HG03558 (cell line): ENCODE data around the gene SCYGR8.
"Not testable (repeated sequence)": the region's sequence is repeated elsewhere in the genome, so short reads cannot be mapped to it uniquely, and the experiment has no call there.

Experiments used
- ATAC-seq: cut with Tn5 transposase; IDR thresholded peaks from one replicate; pipeline ENCODE4 v1.9.1; 2021; ENCODE audit warnings: moderate number of reproducible peaks; ENCODE audit not compliant: unreplicated experiment; ENCODE audit errors: extremely low read depth

The SCYGR8 gene, protein sequence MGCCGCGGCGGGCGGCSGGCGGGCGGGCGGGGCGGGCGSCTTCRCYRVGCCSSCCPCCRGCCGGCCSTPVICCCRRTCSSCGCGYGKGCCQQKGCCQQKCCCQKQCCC

GRCh38 chr2:227745594-227745993 lies at the start of gene SCYGR8:
Gene SCYGR8, plus strand, starts transcription at chr2:227745894. Its CDS starts 0 bp downstream, at chr2:227745894.
- ATAC-seq: no peak

DNA sequence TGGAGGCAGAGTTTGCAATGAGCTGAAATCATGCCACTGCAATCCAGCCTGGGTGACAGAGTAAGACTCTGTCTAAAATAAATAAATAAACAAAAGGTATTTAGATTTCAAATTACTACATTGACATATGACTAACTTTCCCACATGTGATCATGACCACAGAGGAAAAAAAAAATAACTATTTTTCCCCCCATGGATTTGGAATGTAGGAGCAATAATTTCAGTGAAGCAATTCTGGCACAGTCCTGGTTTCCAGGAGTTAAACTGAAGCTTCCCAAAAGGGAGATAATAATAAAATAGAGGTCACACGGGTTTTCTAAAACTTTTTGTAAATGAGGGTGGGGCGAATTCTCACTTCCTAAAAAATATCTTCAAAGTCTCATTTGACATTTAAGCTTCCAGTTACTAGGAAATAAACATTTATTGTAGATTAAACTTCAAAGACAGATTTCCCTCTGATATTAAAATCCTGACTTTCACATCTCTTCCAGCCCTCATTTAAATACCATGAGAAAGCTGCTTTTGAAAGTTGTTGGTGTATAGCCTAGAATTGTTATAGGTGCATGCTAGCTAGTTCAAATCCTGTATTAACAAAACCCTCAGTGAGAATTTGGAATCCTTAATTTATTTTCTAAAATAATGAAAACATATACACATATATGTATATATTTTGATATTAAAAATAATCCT lies 48.6 kb upstream of the SCYGR8 start:
- no peak for ATAC-seq

DNA sequence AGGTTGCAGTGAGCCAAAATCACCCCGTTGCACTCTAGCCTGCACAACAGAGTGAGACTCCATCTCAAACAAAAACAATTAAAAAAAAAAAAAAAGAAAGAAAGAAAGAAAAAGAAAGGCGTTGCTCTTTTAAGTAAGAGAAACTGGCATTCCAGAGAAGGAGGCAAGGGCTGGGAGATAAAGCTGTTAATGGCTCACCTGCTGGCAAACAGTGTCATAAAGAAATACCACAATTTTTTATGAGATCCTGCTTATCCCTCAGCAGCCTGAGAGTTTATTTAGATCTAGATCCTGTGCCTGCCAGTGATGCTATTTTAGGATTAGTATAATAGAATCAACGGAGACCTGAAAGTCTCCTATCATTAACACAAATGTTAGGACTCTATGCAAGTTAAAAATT lies 44.1 kb upstream of the SCYGR8 start:
- ATAC-seq: no peak

GRCh38 chr2:227703280-227703732 lies 42.4 kb upstream of the SCYGR8 start:
- ATAC-seq: no peak

GRCh38 chr2:227703961-227704360 lies 41.7 kb upstream of the SCYGR8 start:
- ATAC-seq: no peak

DNA sequence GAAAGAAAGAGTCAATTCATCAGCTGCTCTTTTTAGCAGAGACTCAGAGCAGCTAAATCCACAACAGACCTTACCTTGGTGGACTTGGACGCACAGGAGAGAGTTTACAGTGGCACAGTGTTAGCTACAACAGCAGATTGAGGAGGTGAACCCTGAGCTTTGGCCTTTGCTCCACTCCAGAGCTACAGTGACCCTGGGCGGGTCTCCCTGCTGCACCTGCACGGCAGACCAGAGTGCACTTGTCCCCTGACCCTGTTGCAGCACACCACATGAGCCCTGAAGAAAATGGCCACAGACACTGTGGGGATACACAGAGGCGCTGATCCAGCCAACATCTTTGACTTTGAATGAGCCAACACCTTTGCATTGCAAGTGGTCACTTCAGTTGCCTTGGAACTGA lies 38.8 kb upstream of the SCYGR8 start:
- ATAC-seq: no peak

DNA sequence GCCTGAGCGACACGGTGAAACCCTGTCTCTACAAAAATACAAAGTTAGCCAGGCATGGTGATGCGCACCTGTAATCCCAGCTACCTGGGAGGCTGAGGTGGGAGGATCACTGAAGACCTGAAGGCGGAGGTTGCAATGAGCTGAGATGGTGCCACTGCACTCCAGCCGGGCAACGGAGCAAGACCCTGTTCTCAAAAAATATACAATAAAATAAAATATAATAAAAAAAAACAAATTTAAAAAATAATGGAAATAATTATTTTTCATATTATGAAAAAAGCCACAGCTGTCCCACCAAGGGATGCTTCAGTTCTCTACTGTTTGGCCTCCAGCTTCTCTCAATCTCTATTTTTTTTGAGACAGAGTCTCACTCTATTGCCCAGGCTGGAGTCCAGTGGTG lies 38.3 kb upstream of the SCYGR8 start:
- no peak for ATAC-seq

DNA sequence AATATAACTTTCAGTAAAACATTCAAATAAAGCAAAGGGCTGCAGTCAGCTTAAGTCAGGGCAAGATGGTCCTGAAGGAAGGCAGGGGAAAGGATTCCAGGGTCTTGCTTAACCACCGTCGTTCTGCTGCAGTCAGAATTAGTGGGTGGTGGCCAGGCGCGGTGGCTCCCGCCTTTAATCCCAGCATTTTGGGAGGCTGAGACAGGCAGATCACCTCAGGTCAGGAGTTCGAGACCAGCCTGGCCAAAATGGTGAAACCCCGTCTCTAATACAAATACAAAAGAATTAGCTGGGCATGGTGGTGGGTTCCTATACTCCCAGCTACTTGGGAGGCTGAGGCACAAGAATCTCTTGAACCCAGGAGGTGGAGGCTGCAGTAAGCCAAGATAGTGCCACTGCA lies 34.7 kb upstream of the SCYGR8 start:
- ATAC-seq: no peak

DNA sequence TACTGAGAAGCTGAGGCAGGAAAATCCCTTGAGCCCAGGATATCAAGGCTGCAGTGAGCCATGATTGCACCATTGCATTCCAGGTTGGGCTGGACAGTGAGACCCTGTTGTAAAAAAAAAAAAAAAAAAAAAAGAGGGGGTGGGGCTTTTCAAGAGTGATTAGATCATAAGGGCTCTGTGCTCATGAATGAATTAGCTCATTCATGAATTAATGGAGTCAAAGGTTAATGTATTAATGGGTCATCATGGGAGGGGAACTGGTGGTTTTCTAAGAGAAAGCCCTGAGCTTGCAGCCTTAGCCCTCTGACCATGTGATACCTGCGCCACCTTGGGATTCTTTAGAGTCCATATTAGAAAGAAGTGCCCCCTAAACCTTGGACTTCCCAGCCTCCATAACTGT lies 32.4 kb upstream of the SCYGR8 start:
- no peak for ATAC-seq

DNA sequence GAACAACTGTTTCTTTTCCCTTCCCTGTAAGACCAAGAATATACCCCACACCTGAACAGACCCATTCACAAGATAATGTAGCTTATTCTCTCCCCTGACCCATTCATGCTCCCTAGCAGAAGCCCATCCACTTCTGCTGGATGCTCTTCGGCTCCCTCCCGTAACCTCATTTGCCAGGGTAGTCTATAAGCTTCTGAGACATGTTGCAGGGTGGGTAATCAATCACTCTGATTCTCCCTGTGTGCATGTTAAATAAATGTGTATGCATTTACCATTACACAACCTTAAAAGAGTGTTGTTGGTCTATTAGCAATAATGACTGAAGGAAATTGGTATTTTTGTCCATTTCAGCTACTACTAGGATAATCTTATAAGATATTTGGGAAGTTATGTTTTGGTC lies 29.2 kb upstream of the SCYGR8 start:
- no peak for ATAC-seq

DNA sequence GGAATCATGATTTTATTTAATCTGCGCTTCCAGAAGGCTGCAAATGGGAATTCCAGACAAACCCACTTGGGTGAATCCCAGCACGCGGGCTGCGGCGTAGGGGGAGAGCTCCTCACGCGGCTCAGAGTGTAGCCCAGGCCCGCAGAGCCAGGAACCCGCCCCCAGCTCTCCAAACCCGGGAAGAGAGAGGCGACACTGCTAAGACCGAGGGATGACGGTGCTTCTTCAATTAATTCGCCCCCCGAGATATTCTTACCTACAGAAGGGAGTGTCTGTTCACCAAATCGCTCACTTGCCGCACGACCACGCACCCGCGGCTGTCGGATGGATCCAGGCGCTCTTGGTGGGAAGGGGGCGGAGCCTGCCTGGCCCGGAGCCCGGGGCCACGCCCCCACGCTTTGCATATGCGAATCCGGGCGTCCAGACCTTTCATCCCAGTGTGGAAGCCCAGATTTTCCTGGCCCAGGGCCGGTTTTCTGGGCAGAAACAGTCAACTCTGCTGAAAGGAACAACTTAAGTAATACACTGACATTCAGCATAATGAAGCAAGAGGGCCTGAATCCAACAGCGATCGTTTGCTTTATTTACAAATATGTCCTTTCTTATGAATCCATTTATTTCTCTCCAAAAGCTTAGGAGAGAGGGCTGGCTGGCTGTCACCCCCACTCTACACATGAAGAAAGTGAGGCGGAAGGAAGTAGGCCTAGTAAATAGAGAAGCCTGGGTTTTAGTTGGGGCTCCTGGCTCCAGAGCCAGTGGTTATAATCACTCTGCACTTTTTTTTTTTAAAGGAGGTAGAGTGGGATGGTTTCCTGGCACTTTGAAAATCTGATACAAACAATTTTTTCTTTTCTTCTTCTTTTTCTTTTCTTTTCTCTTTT lies 27.8 kb upstream of the SCYGR8 start, which contains the start of gene SLC19A3:
TSS of gene SLC19A3 (minus strand) at position 342 of the 881 bp plus-strand sequence. CDS start 15,710 bp downstream, outside the sequence.
- no peak for ATAC-seq

GRCh38 chr2:227719641-227720040 lies 26.1 kb upstream of the SCYGR8 start:
- no peak for ATAC-seq

GRCh38 chr2:227720680-227721079 lies 25.0 kb upstream of the SCYGR8 start:
- ATAC-seq: no peak

DNA sequence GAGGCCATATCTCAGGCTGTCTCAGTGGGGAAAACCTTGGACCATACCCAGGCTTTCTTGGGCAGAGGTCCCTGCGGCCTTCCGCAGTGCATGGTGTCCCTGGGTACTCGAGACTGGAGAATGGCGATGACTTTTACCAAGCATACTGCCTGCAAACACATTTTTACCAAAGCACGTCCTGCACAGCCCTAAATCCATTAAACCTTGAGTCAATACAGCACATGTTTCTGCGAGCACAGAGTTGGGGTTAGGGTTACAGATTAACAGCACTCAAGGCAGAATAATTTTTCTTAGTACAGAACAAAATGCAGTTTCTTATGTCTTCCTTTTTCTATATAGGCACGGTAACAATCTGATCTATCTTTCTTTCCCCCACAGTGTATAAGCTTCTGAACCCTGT lies 22.9 kb upstream of the SCYGR8 start:
- ATAC-seq: not testable (repeated sequence)

DNA sequence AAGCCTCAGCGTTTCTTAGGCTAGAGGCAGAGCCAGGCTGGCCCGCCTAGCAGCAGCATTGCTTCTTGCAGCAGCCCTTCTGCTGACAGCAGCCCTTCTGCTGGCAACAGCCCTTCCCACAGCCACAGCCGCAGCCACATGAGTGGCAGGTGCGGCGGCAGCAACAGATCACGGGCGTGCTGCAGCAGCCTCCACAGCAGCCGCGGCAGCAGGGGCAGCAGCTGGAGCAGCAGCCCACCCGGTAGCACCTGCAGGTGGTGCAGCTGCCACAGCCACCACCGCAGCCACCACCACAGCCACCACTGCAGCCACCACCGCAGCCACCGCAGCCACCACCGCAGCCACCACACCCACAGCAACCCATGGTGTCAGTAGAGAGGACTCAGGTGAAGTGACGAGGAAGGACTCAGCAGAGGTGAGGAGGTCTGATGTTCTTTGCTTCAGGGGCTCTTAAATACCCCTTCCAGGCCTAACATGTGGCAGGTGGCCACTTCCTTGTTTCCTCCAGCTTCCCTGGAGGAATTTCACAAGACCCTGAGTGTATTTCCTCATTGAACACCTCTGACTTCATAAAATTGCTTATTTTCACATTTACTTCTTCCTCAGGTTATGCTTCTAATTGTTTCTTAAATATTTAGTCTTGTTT lies 21.2 kb upstream of the SCYGR8 start, which contains the start of gene SCYGR6:
TSS of gene SCYGR6 (minus strand) at position 364 of the 646 bp plus-strand sequence. CDS start at position 364, 0 bp downstream.
- ATAC-seq: no peak

DNA sequence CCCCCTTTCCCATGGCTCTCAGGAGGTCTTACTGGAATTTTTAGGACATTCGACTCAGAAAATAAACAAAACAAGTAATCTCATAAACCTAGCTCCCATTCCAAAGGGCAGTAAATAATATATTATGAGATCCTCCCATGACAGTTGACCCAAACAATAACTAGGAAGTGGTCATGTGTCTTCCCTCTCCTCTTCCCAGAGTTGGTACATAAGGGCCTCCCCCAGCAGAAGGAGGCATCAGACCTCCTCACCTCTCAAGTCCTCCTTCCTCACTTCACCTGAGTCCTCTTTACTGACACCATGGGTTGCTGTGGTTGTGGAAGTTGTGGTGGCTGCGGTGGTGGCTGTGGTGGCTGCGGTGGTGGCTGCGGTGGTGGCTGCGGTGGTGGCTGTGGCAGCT lies 17.7 kb upstream of the SCYGR8 start, which contains the start of gene SCYGR7:
TSS of gene SCYGR7 (plus strand) at position 301 of the 400 bp plus-strand sequence. CDS start at position 301, 0 bp downstream.
- ATAC-seq: no peak

DNA sequence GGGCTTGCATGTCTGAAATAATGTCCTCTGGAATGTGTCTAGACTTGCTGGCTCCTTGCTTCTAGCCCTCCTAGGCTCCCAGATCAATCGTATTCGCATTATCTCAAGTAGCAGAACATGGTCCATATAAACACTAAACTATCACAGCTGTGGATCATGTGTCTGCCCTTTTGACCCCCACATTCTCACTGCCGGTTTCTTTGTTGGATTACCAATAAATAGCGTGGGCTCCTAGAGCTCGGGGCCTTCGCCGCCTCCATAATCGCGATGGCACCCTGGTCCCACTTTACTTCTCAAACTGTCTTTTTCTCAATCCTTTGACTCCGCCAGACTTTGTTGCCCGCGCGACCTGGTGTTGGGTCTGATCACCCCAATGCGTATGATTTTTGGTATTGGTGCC lies 6.3 kb upstream of the SCYGR8 start:
- no peak for ATAC-seq

DNA sequence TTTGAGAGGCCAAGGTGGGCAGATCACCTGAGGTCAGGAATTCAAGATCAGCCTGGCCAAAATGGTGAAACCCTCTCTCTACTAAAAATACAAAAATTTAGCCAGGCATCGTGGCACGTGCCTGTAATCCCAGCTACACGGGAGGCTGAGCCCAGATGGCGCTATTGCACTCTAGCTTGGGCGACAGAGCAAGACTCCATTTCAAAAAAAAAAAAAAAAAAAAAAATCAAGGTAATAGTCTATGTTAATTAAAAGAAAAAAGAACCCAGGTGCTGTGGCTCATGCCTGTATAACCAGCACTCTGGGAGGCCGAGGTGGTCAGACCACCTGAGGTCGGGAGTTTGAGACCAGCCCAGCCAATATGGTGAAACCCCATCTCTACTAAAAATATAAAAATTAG lies 5.0 kb upstream of the SCYGR8 start:
- not testable (repeated sequence) for ATAC-seq

DNA sequence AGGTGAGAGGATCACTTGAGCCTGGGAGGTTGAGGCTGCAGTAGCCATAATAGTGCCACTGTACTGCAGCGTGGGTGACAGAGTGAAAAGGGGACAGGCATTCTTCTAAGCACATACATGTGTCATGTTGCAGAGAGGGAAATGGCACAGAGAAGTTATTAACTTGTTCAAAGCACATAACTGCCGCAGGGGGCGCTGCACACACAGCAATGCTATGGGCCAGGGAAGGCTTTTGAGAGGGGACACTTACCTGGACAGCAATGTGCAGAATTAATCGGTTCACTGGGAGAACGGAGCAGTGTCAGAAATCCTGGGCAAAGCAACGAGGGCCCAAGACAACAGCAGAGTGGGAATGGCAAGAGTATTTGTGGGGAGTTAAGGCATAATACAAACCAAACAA lies 2.4 kb downstream of the SCYGR8 start:
- no peak for ATAC-seq

- not testable (repeated sequence) for ATAC-seq
Observed at GRCh38 chr2:227756261-227756660, 10.6 kb downstream of the SCYGR8 start.
